ENCODE results near the gene DGUOK. TPM values are rescaled to one million over a fixed set of nuclear protein-coding genes. Genes with fewer than 3 reads are reported as not detected.
A peak's percentile ranks its signal among the peaks of the same experiment; 100 is the strongest.

DGUOK gene
- polyA plus RNA-seq, 1 donor (not counting 4 experiments of a cell fraction or from before 2014, with no cell fraction given) = 102 TPM

- Histone ChIP-seq H2AFZ (ENCODE audit: control insufficient read depth, low read length) (no peak overlapping the region), H3K9ac (ENCODE audit: control insufficient read depth, extremely low read depth, insufficient read depth, low read length) (peak overlapping the region; percentile 77), H3K27me3 (ENCODE audit: control insufficient read depth, extremely low read depth, insufficient read depth, low read length) (no peaks in the 10 kb centered on the region), H3K4me3 (ENCODE audit: control insufficient read depth in 2 of 3, extremely low read depth in 1 of 3, insufficient read depth in 2 of 3, low read depth in 1 of 3, low read length in 3 of 3) (peak overlapping the region; percentile 60 to 68 (median 66)), H4K20me1 (ENCODE audit: control insufficient read depth, extremely low read depth, insufficient read depth, low read length) (peaks cover 11% of the 10 kb centered on the region), H3K4me2 (ENCODE audit: control insufficient read depth, extremely low read depth, insufficient read depth, low read depth, low read length) (peak overlapping the region; percentile 92), H3K9me3 (ENCODE audit: control insufficient read depth, low read depth, low read length) (no peaks in the 10 kb centered on the region), H3K27ac (ENCODE audit: control insufficient read depth, insufficient read depth, low read length) (peak overlapping the region; percentile 63), H3K9me1 (ENCODE audit: control insufficient read depth, extremely low read depth, insufficient read depth, low read length) (peaks cover 9% of the 10 kb centered on the region), H3K79me2 (ENCODE audit: control insufficient read depth, insufficient read depth, low read length) (peaks cover 47% of the 10 kb centered on the region), H3K36me3 (ENCODE audit: control insufficient read depth in 2 of 2, extremely low read depth in 1 of 2, insufficient read depth in 2 of 2, low read length in 2 of 2) (peaks cover 1 to 15% of the 10 kb centered on the region in 2 experiments), H3K4me1 (ENCODE audit: control insufficient read depth, extremely low read depth, insufficient read depth, low read length) (peaks cover 55% of the 10 kb centered on the region)
- DNase-seq (ENCODE audit: low read depth, low spot score) (no peak), FAIRE-seq (no peak)
- TF ChIP-seq CTCF (optimal IDR thresholded peaks at IDR 0.05 in 1 of 3, IDR thresholded peaks at IDR 0.05 in 1 of 3, conservative IDR thresholded peaks at IDR 0.05 in 1 of 3; ENCODE audit: extremely low read depth in 1 of 3, insufficient read depth in 2 of 3, low read length in 3 of 3) (no peak), EZH2 (IDR thresholded peaks at IDR 0.05; ENCODE audit: low read length) (no peak)
- dilution Hi-C loops (cut with MboI; ENCODE audit: extremely low pct_ligation_motif_present, low sequenced_read_pairs) = no loop called here
These were observed 58.8 kb downstream of the DGUOK start for GRCh38 chr2:73985308-73986084.

- DNase-seq (ENCODE audit: low read depth, low spot score) = no peak
- Histone ChIP-seq H3K4me2 (ENCODE audit: control insufficient read depth, extremely low read depth, insufficient read depth, low read depth, low read length) (peak overlapping the region; percentile 92), H3K36me3 (ENCODE audit: control insufficient read depth in 2 of 2, extremely low read depth in 1 of 2, insufficient read depth in 2 of 2, low read length in 2 of 2) (peaks cover 1 to 15% of the 10 kb centered on the region in 2 experiments), H3K79me2 (ENCODE audit: control insufficient read depth, insufficient read depth, low read length) (peaks cover 49% of the 10 kb centered on the region), H4K20me1 (ENCODE audit: control insufficient read depth, extremely low read depth, insufficient read depth, low read length) (peaks cover 11% of the 10 kb centered on the region), H3K4me3 (ENCODE audit: control insufficient read depth in 2 of 3, extremely low read depth in 1 of 3, insufficient read depth in 2 of 3, low read depth in 1 of 3, low read length in 3 of 3) (peak overlapping the region; percentile 42 to 68 (median 66)), H3K9ac (ENCODE audit: control insufficient read depth, extremely low read depth, insufficient read depth, low read length) (peak overlapping the region; percentile 77), H3K9me1 (ENCODE audit: control insufficient read depth, extremely low read depth, insufficient read depth, low read length) (peaks cover 9% of the 10 kb centered on the region), H2AFZ (ENCODE audit: control insufficient read depth, low read length) (no peak overlapping the region), H3K27ac (ENCODE audit: control insufficient read depth, insufficient read depth, low read length) (peak overlapping the region; percentile 63), H3K9me3 (ENCODE audit: control insufficient read depth, low read depth, low read length) (no peaks in the 10 kb centered on the region), H3K27me3 (ENCODE audit: control insufficient read depth, extremely low read depth, insufficient read depth, low read length) (no peaks in the 10 kb centered on the region), H3K4me1 (ENCODE audit: control insufficient read depth, extremely low read depth, insufficient read depth, low read length) (peaks cover 50% of the 10 kb centered on the region)
- TF ChIP-seq EZH2 (IDR thresholded peaks at IDR 0.05; ENCODE audit: low read length) (no peak), CTCF (optimal IDR thresholded peaks at IDR 0.05 in 1 of 3, IDR thresholded peaks at IDR 0.05 in 1 of 3, conservative IDR thresholded peaks at IDR 0.05 in 1 of 3; ENCODE audit: extremely low read depth in 1 of 3, insufficient read depth in 2 of 3, low read length in 3 of 3) (no peak)
- dilution Hi-C loops (cut with MboI; ENCODE audit: extremely low pct_ligation_motif_present, low sequenced_read_pairs) = no loop called here
- FAIRE-seq = no peak
These were observed 59.5 kb downstream of the DGUOK start for GRCh38 chr2:73986085-73986681.
